OCI-LY7 (cell line): ENCODE data around the gene SLC9A9.

Source experiments
- EZH2phosphoT487 ChIP-seq: fragments of 200-600 bp; sonication (generic); IDR thresholded peaks from 2 replicates; pipeline ENCODE4 v1.6.1; 2018; ENCODE audit warnings: low read depth, borderline replicate concordance, mild to moderate bottlenecking, mixed run types, antibody characterized with exemption, low read length, moderate library complexity, mixed read lengths
- TF ChIP-seq, protein P1 (sequence below): fragments of 200-600 bp; sonication (generic); conservative IDR thresholded peaks from 2 replicates; pipeline ENCODE4 v1.5.1; 2014; ENCODE audit warnings: mild to moderate bottlenecking, antibody characterized with exemption, low read length, moderate library complexity, mixed read lengths

DNA sequence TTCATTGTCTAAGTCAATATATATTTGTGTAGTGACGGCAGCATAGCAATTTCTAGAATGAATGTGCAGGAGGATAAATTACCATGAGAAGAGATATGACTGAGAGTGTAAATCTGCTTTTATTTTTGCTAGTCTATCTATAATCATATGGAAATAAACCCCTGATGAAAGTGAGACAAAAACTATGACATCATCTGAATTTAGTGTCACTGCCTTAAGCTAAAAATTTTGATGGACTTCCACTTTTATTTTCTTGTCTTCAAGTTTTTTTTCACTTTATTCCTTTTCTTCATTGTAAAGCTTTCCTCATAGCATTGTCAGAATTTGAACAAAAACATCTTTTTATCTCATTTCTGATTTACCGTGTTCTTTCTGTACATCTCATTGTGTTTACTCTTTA is 486.7 kb downstream of the SLC9A9 start:
- TF ChIP-seq, protein P1, sequence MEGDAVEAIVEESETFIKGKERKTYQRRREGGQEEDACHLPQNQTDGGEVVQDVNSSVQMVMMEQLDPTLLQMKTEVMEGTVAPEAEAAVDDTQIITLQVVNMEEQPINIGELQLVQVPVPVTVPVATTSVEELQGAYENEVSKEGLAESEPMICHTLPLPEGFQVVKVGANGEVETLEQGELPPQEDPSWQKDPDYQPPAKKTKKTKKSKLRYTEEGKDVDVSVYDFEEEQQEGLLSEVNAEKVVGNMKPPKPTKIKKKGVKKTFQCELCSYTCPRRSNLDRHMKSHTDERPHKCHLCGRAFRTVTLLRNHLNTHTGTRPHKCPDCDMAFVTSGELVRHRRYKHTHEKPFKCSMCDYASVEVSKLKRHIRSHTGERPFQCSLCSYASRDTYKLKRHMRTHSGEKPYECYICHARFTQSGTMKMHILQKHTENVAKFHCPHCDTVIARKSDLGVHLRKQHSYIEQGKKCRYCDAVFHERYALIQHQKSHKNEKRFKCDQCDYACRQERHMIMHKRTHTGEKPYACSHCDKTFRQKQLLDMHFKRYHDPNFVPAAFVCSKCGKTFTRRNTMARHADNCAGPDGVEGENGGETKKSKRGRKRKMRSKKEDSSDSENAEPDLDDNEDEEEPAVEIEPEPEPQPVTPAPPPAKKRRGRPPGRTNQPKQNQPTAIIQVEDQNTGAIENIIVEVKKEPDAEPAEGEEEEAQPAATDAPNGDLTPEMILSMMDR: no peak
- no peak for TF ChIP-seq EZH2phosphoT487
